Adrenal gland (tissue), 5 donors: ENCODE measurements around the gene ZNF516.

Source experiments
- CTCF ChIP-seq, 6 experiments: fragments of 450-650 bp in 4 of 6; fragments of 200-600 bp in 2 of 6; sonication (generic) in 1 of 6; IDR thresholded peaks; 1 replicate in 5 of 6; 2 replicates in 1 of 6; pipeline versions ENCODE4 v1.5.1 to v1.8.0; 2016 to 2021; ENCODE audit warnings: antibody characterized with exemption in 6 of 6, mild to moderate bottlenecking in 2 of 6, moderate library complexity in 1 of 6
- POLR2A ChIP-seq, 2 donors: fragments of 450-650 bp; IDR thresholded peaks; one replicate each; pipeline ENCODE4 v1.6.1; 2017; ENCODE audit warnings: antibody characterized with exemption in 2 of 2, mild to moderate bottlenecking in 2 of 2, moderate library complexity in 1 of 2
- donor health status: DM: no; HTN: no; CAD: no.

- TF ChIP-seq CTCF (IDR thresholded peaks at IDR 0.05) (no peak), POLR2A (IDR thresholded peaks at IDR 0.05) (no peak)
These were observed 130.5 kb downstream of the ZNF516 start for GRCh38 chr18:76364282-76365259.
